Right lobe of liver (tissue), 6 donors: ENCODE measurements around the gene KRTAP12-1. TPM values are rescaled to one million over a fixed set of nuclear protein-coding genes. Genes with fewer than 3 reads are reported as not detected.

Experiments used
- ATAC-seq, 4 donors: fragments of 200-7000 bp; cut with Tn5 transposase; one replicate each; pipeline ENCODE4 v1.9.1; 2020; ENCODE audit warnings: mild to moderate bottlenecking in 4 of 4, moderate library complexity in 4 of 4
- DNase-seq, 3 donors: peaks; one replicate each; pipeline ENCODE4 v3.0.0-alpha.2; 2020
- H3K27ac ChIP-seq, 3 donors: fragments of 200-600 bp; one replicate each; pipeline ENCODE4 v1.8.0; 2022
- H3K27me3 ChIP-seq, 2 donors: fragments of 200-600 bp; one replicate each; pipeline ENCODE4 v1.8.0; 2022
- H3K36me3 ChIP-seq, 4 donors: fragments of 200-600 bp; sonication (generic) in 1 of 4; one replicate each; pipeline versions ENCODE4 v1.5.1 to v1.8.0; 2017 to 2022; ENCODE audit warnings: control low read depth in 1 of 4
- H3K4me1 ChIP-seq, 4 donors: fragments of 200-600 bp; sonication (generic) in 1 of 4; one replicate each; pipeline versions ENCODE4 v1.5.1 to v1.8.0; 2017 to 2022; ENCODE audit warnings: control low read depth in 1 of 4
- H3K4me3 ChIP-seq, 3 donors: fragments of 200-600 bp; one replicate each; pipeline ENCODE4 v1.8.0; 2022
- H3K9me3 ChIP-seq, 4 donors: fragments of 200-600 bp; sonication (generic) in 1 of 4; one replicate each; pipeline versions ENCODE4 v1.5.1 to v1.8.0; 2017 to 2022; ENCODE audit warnings: control low read depth in 1 of 4
- CTCF ChIP-seq, 4 donors: fragments of 200-600 bp in 3 of 4; fragments of 450-650 bp in 1 of 4; IDR thresholded peaks; one replicate each; pipeline versions ENCODE4 v1.5.1 to v1.8.0; 2016 to 2022; ENCODE audit warnings: antibody characterized with exemption in 4 of 4, mild to moderate bottlenecking in 2 of 4
- POLR2A ChIP-seq: fragments of 450-650 bp; IDR thresholded peaks from one replicate; pipeline ENCODE4 v1.6.1; 2017; ENCODE audit warnings: antibody characterized with exemption, mild to moderate bottlenecking
- WGBS: methylation state at CpG from one replicate; pipeline ENCODE4 v1.1.6; 2018; ENCODE audit warnings: low coverage, low lambda C conversion rate; ENCODE audit not compliant: insufficient coverage; ENCODE audit errors: missing lambda C conversion rate; 5-methylcytosine and 5-hydroxymethylcytosine counted together
- intact Hi-C, 2 donors: fragments of 100-400 bp; cut with DNase I; formaldehyde crosslinking; loops; one replicate each; pipeline versions ENCODE4 v1.11.2 to v1.14.1; 2022
- total RNA-seq, 6 experiments: library from RNA; depleted of rRNA in 2 of 6; stranded (reverse); fragments of >200 nt in 2 of 6; fragmentation: NEBNext Ultra II Directional in 3 of 6; extraction: Animal tissue kit (Norgen Biotek cat#: 25700) in 3 of 6; gene quantifications; one replicate each; pipeline versions ENCODE4 v1.1.0 to v1.2.4, GENCODE V29; 2016 to 2023
- donor health status: DM: no; HTN: yes; CAD: no.
- donor health status: DM: no; HTN: no; CAD: no.
- donor health status: DM: no; HTN: no; CAD: no.
- donor health status: DM: no; HTN: yes; CAD: no.
- donor health status: DM: no; HTN: yes; CAD: no.

KRTAP12-1 gene
- total RNA-seq, 6 experiments from 2014 or later: not detected

DNA sequence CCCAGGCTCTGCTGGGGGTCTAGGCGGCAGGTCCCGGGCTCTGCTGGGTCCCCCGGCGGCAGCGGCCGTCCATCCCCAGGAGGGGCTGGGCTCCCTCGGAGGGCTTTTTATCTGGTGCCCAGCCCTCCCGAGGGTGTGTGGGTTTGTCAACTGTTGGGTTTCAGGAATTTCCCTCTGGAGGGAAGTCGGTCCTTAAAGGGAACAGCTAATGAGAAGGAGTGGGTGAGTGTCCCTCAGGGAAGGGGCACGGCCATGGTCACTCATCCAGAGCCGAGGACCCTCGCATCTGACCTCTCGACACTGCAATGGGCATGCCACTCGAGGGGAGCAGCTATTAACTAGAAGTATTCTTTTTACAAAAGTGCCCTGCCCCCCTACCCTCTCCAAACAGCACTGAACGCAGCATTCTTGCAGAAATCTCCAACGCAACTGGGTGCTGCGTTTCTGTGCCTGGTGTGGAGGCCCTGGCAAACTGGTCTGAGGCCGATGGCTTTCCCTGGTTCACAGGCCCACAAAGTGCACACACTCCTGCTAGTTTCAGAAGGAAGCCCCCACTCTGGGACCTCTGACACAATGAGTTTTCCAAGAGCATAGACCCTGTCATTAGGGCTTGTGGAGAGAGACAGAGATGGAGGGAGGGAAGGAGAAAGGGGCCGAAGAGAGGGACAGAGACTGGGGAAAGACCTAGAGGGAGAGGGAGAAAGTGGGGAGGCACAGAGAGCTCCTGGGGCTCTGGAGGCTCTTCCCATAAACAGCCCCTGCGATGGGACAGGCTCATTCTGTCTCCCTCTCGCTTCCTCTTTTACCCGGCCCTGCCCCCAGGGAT, 30.5 kb upstream of the KRTAP12-1 start:
- Histone ChIP-seq H3K4me3 (no peak overlapping the region), H3K27ac (no peak overlapping the region), H3K4me1 (peaks cover 0 to 3% (median 0%) of the 10 kb centered on the region in 4 donors), H3K9me3 (no peaks in the 10 kb centered on the region), H3K27me3 (peaks cover 24 to 34% of the 10 kb centered on the region in 2 donors), H3K36me3 (no peaks in the 10 kb centered on the region)
- ATAC-seq (no peak), DNase-seq (no peak)
- intact Hi-C loops: no loop called here
- TF ChIP-seq CTCF (IDR thresholded peaks at IDR 0.05): no peak
- no peak for TF ChIP-seq POLR2A
- 7% methylated on average over 16 of the region's 22 CpGs for WGBS

DNA sequence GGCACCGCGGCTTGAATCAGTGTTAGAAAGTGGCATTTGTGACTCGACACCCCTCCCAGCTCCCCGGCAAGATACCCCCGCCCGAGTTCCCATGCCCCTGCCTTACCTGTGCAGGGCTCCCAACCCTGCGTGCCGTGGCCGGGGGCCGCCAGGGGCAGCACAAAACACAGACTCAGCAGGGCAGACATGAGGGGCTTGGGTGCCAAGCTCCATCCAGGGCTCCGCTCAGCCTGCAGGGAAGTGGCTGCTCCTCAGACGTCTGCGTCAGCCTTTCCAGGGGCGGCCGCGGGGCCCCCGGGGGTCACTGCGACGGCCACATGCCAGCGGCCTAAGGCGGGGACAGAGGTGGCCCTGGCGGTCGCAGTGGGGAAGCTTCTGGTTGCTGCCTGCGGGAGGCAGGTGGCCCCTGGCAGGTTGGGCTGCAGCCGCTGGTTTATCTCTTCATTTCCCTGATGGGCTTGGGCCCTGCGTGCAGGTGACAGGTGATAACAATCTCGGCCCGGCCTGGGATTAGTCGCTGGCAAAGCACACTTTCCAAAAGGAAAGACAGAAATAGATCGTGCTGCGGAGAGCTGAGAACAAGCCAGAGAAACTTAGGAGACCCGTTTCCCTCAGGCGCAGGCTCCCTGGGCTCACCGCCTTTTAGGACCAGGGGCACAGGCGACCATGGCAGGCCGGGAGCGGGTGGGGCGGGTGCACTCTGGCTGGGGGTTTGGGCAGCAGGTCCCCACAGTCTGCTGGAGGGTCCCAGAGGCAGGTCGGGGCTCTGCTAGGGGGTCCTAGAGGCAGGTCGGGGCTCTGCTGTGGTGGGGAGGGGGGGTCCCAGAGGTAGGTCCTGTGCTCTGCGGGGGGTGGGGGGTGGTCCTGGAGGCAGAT, 29.6 kb upstream of the KRTAP12-1 start, which contains the start of gene TSPEAR:
TSPEAR (minus strand) TSS at position 246 of the 876 bp plus-strand sequence; CDS start at position 188, 58 bp downstream.
- intact Hi-C loops: no loop called here
- ATAC-seq: no peak
- no peak within 1 kb of the TSS for H3K4me3 ChIP-seq
- H3K27ac ChIP-seq: no peak within 1 kb of the TSS
- WGBS: 2% methylated on average over 18 of the region's 41 CpGs
- no peaks in the 10 kb centered on the region for H3K36me3 ChIP-seq
- H3K9me3 ChIP-seq: no peaks in the 10 kb centered on the region
- TF ChIP-seq POLR2A (no peak), CTCF (IDR thresholded peaks at IDR 0.05) (no peak)
- peaks cover 0 to 3% (median 0%) of the 10 kb centered on the region in 4 donors for H3K4me1 ChIP-seq
- no peak for DNase-seq
- peaks cover 24 to 34% of the 10 kb centered on the region in 2 donors for H3K27me3 ChIP-seq

- H3K27me3 ChIP-seq: peaks cover 24 to 34% of the 10 kb centered on the region in 2 donors
- no peaks in the 10 kb centered on the region for H3K9me3 ChIP-seq
- no peak overlapping the region for H3K27ac ChIP-seq
- intact Hi-C loops: no loop called here
- DNase-seq (peak in 1 of 3 donors; percentile 39), ATAC-seq (no peak)
- TF ChIP-seq POLR2A (no peak), CTCF (IDR thresholded peaks at IDR 0.05) (no peak)
- H3K36me3 ChIP-seq: no peaks in the 10 kb centered on the region
- H3K4me1 ChIP-seq: peaks cover 0 to 3% (median 0%) of the 10 kb centered on the region in 4 donors
- no peak overlapping the region for H3K4me3 ChIP-seq
- WGBS: 17% methylated on average over 3 of the region's 20 CpGs
These were observed 28.9 kb upstream of the KRTAP12-1 start for GRCh38 chr21:44710756-44711326.

- H3K4me3 ChIP-seq: no peak overlapping the region
- TF ChIP-seq CTCF (IDR thresholded peaks at IDR 0.05) (no peak), POLR2A (no peak)
- no peaks in the 10 kb centered on the region for H3K9me3 ChIP-seq
- 10% methylated on average over 8 of the region's 17 CpGs for WGBS
- intact Hi-C loops: no loop called here
- peaks cover 24 to 34% of the 10 kb centered on the region in 2 donors for H3K27me3 ChIP-seq
- ATAC-seq (no peak), DNase-seq (no peak)
- no peaks in the 10 kb centered on the region for H3K36me3 ChIP-seq
- H3K27ac ChIP-seq: no peak overlapping the region
- H3K4me1 ChIP-seq: peaks cover 0 to 3% (median 0%) of the 10 kb centered on the region in 4 donors
These were observed 28.3 kb upstream of the KRTAP12-1 start for GRCh38 chr21:44710294-44710665.
